Mesenchymal stem cell (in vitro differentiated cells and primary cell): Measurements from ENCODE around the gene PDE11A.

ENCODE experiments used
- DNase-seq: peaks from one replicate; pipeline ENCODE4 v3.0.0-alpha.2; 2013
- H2AFZ ChIP-seq: one replicate; pipeline ENCODE4 v1.6.1; 2013; ENCODE audit warnings: low read depth, mild to moderate bottlenecking, control low read depth, inconsistent platforms, low read length, moderate library complexity
- H2AK5ac ChIP-seq: 2 replicates; pipeline ENCODE4 v1.6.1; 2013; ENCODE audit warnings: low read length, moderate library complexity, mild to moderate bottlenecking, inconsistent platforms; ENCODE audit not compliant: severe bottlenecking
- H2BK120ac ChIP-seq: one replicate; pipeline ENCODE4 v1.6.1; 2013; ENCODE audit warnings: low read depth, mild to moderate bottlenecking, inconsistent platforms, low read length, moderate library complexity
- H2BK12ac ChIP-seq, 2 experiments: one replicate each; pipeline ENCODE4 v1.6.1; 2013; ENCODE audit warnings: inconsistent platforms in 2 of 2, low read length in 2 of 2, mild to moderate bottlenecking in 2 of 2, moderate library complexity in 2 of 2, control low read depth in 1 of 2
- H2BK15ac ChIP-seq: one replicate; pipeline ENCODE4 v1.6.1; 2013; ENCODE audit warnings: mild to moderate bottlenecking, low read depth, inconsistent platforms; ENCODE audit not compliant: poor library complexity, severe bottlenecking
- H2BK5ac ChIP-seq: 2 replicates; pipeline ENCODE4 v1.6.1; 2013; ENCODE audit warnings: low read depth, mild to moderate bottlenecking, low read length, control low read depth, inconsistent platforms; ENCODE audit not compliant: poor library complexity, severe bottlenecking
- H3K14ac ChIP-seq, 2 experiments: one replicate each; pipeline ENCODE4 v1.6.1; 2013; ENCODE audit warnings: inconsistent platforms in 2 of 2, low read length in 2 of 2, control low read depth in 1 of 2, mild to moderate bottlenecking in 1 of 2, moderate library complexity in 1 of 2
- H3K18ac ChIP-seq, 2 experiments: one replicate each; pipeline ENCODE4 v1.6.1; 2013; ENCODE audit warnings: inconsistent platforms in 2 of 2, low read length in 2 of 2, control low read depth in 1 of 2, low read depth in 1 of 2, mild to moderate bottlenecking in 1 of 2
- H3K23ac ChIP-seq, 2 experiments: one replicate each; pipeline ENCODE4 v1.6.1; 2013; ENCODE audit warnings: inconsistent platforms in 2 of 2, low read length in 2 of 2, mild to moderate bottlenecking in 2 of 2, moderate library complexity in 2 of 2, control low read depth in 1 of 2
- H3K27ac ChIP-seq: 2 replicates; pipeline ENCODE4 v1.5.1; 2013; ENCODE audit warnings: mild to moderate bottlenecking, moderate library complexity, low read length, control low read depth, inconsistent platforms; ENCODE audit not compliant: poor library complexity, severe bottlenecking
- H3K27me3 ChIP-seq, 2 experiments: 2 replicates each; pipeline versions ENCODE4 v1.6.1 to v1.7.0; 2013; ENCODE audit warnings: low read length in 2 of 2, mild to moderate bottlenecking in 2 of 2, moderate library complexity in 2 of 2, control low read depth in 1 of 2, inconsistent platforms in 1 of 2; ENCODE audit not compliant: control insufficient read depth in 1 of 2, insufficient read depth in 1 of 2
- H3K36me3 ChIP-seq, 2 experiments: 2 replicates each; pipeline versions ENCODE4 v1.6.1 to v1.7.0; 2013; ENCODE audit warnings: low read length in 2 of 2, control low read depth in 1 of 2, inconsistent platforms in 1 of 2, low read depth in 1 of 2, mild to moderate bottlenecking in 1 of 2; ENCODE audit not compliant: insufficient read depth in 2 of 2, control insufficient read depth in 1 of 2
- H3K4ac ChIP-seq, 2 experiments: one replicate each; pipeline ENCODE4 v1.6.1; 2013; ENCODE audit warnings: inconsistent platforms in 2 of 2, low read length in 2 of 2, mild to moderate bottlenecking in 2 of 2, moderate library complexity in 2 of 2, control low read depth in 1 of 2, low read depth in 1 of 2
- H3K4me1 ChIP-seq: 2 replicates; pipeline ENCODE4 v1.6.1; 2013; ENCODE audit warnings: low read depth, low read length, control low read depth; ENCODE audit not compliant: control insufficient read depth, insufficient read depth
- H3K4me2 ChIP-seq: 2 replicates; pipeline ENCODE4 v1.6.1; 2013; ENCODE audit warnings: low read length, mild to moderate bottlenecking, inconsistent platforms; ENCODE audit not compliant: poor library complexity, severe bottlenecking
- H3K4me3 ChIP-seq, 2 experiments: 2 replicates each; pipeline versions ENCODE4 v1.5.1 to v1.7.0; 2013; ENCODE audit warnings: low read length in 2 of 2, mild to moderate bottlenecking in 2 of 2, control low read depth in 1 of 2, low read depth in 1 of 2; ENCODE audit not compliant: insufficient read depth in 1 of 2
- H3K79me1 ChIP-seq: replicated peaks from 2 replicates; pipeline ENCODE4 v1.6.1; 2013; ENCODE audit warnings: mild to moderate bottlenecking, control low read depth, low read length, inconsistent platforms; ENCODE audit not compliant: poor library complexity, severe bottlenecking
- H3K9ac ChIP-seq: 2 replicates; pipeline ENCODE4 v1.7.0; 2013; ENCODE audit warnings: mild to moderate bottlenecking, low read length, moderate library complexity
- H3K9me3 ChIP-seq: 2 replicates; pipeline ENCODE4 v1.7.0; 2013; ENCODE audit warnings: mild to moderate bottlenecking, low read length; ENCODE audit not compliant: control insufficient read depth
- H4K8ac ChIP-seq: one replicate; pipeline ENCODE4 v1.6.1; 2013; ENCODE audit warnings: inconsistent platforms, mild to moderate bottlenecking, low read length, moderate library complexity
- H4K91ac ChIP-seq: one replicate; pipeline ENCODE4 v1.6.1; 2013; ENCODE audit warnings: mild to moderate bottlenecking, low read length, inconsistent platforms
- WGBS: methylation state at CpG from one replicate; pipeline ENCODE4 v1.1.7; 2013; ENCODE audit warnings: mixed read lengths; 5-methylcytosine and 5-hydroxymethylcytosine counted together

PDE11A gene

GRCh38 chr2:177711483-177712265 lies 360.9 kb downstream of the PDE11A start:
- no peak overlapping the region for H3K9ac ChIP-seq
- no peak overlapping the region for H2AK5ac ChIP-seq
- no peaks in the 10 kb centered on the region for H3K4me1 ChIP-seq
- no peak overlapping the region for H2AFZ ChIP-seq
- no peak overlapping the region for H4K91ac ChIP-seq
- no peak overlapping the region for H3K4ac ChIP-seq
- no peak overlapping the region for H4K8ac ChIP-seq
- no peak overlapping the region for H2BK120ac ChIP-seq
- H3K9me3 ChIP-seq: no peaks in the 10 kb centered on the region
- no peak overlapping the region for H3K18ac ChIP-seq
- no peak overlapping the region for H3K27ac ChIP-seq
- no peak overlapping the region for H3K4me2 ChIP-seq
- no peak overlapping the region for H3K4me3 ChIP-seq
- WGBS: 70% methylated on average over 9 of the region's 9 CpGs
- H3K79me1 ChIP-seq: no peaks in the 10 kb centered on the region
- H2BK12ac ChIP-seq: no peak overlapping the region
- no peak for DNase-seq
- no peaks in the 10 kb centered on the region for H3K36me3 ChIP-seq
- no peak overlapping the region for H2BK5ac ChIP-seq
- H3K23ac ChIP-seq: no peak overlapping the region
- peaks cover 23 to 29% of the 10 kb centered on the region in 2 experiments for H3K27me3 ChIP-seq
- no peak overlapping the region for H3K14ac ChIP-seq
- no peak overlapping the region for H2BK15ac ChIP-seq

- Histone ChIP-seq H3K9ac (no peak overlapping the region), H3K36me3 (no peaks in the 10 kb centered on the region), H3K23ac (no peak overlapping the region), H2BK120ac (no peak overlapping the region), H3K4me1 (no peaks in the 10 kb centered on the region), H4K8ac (no peak overlapping the region), H3K4ac (no peak overlapping the region), H2AFZ (no peak overlapping the region), H2AK5ac (no peak overlapping the region), H3K14ac (no peak overlapping the region), H3K4me2 (no peak overlapping the region), H3K27me3 (peaks cover 19 to 35% of the 10 kb centered on the region in 2 experiments), H3K18ac (no peak overlapping the region), H2BK5ac (no peak overlapping the region), H3K27ac (no peak overlapping the region), H3K4me3 (no peak overlapping the region), H3K79me1 (no peaks in the 10 kb centered on the region), H2BK12ac (no peak overlapping the region), H2BK15ac (no peak overlapping the region), H4K91ac (no peak overlapping the region), H3K9me3 (no peaks in the 10 kb centered on the region)
- no peak for DNase-seq
- 82% methylated on average over 2 of the region's 2 CpGs for WGBS
Observed at GRCh38 chr2:177710889-177711288, 361.7 kb downstream of the PDE11A start.

- no peak overlapping the region for H3K4me3 ChIP-seq
- H2BK12ac ChIP-seq: no peak overlapping the region
- 69% methylated on average over 8 of the region's 8 CpGs for WGBS
- no peak overlapping the region for H2BK5ac ChIP-seq
- H3K4ac ChIP-seq: no peak overlapping the region
- no peak overlapping the region for H3K27ac ChIP-seq
- H4K91ac ChIP-seq: no peak overlapping the region
- H3K4me1 ChIP-seq: no peaks in the 10 kb centered on the region
- H2BK15ac ChIP-seq: no peak overlapping the region
- no peak overlapping the region for H2AFZ ChIP-seq
- no peaks in the 10 kb centered on the region for H3K9me3 ChIP-seq
- no peak overlapping the region for H3K23ac ChIP-seq
- H2BK120ac ChIP-seq: no peak overlapping the region
- H3K79me1 ChIP-seq: no peaks in the 10 kb centered on the region
- H2AK5ac ChIP-seq: no peak overlapping the region
- H4K8ac ChIP-seq: no peak overlapping the region
- H3K36me3 ChIP-seq: no peaks in the 10 kb centered on the region
- DNase-seq: no peak
- H3K14ac ChIP-seq: no peak overlapping the region
- peaks cover 21 to 35% of the 10 kb centered on the region in 2 experiments for H3K27me3 ChIP-seq
- H3K4me2 ChIP-seq: no peak overlapping the region
- H3K18ac ChIP-seq: no peak overlapping the region
- H3K9ac ChIP-seq: no peak overlapping the region
Observed at GRCh38 chr2:177709986-177710401, 362.6 kb downstream of the PDE11A start.

GRCh38 chr2:177708660-177709444 lies 363.7 kb downstream of the PDE11A start:
- no peak overlapping the region for H3K23ac ChIP-seq
- H2BK120ac ChIP-seq: no peak overlapping the region
- no peak overlapping the region for H4K91ac ChIP-seq
- no peak overlapping the region for H2AFZ ChIP-seq
- H3K27ac ChIP-seq: no peak overlapping the region
- H3K4me2 ChIP-seq: no peak overlapping the region
- H3K18ac ChIP-seq: no peak overlapping the region
- no peak overlapping the region for H3K4me3 ChIP-seq
- no peak overlapping the region for H3K4ac ChIP-seq
- H3K27me3 ChIP-seq: peaks cover 15 to 35% of the 10 kb centered on the region in 2 experiments
- H2AK5ac ChIP-seq: no peak overlapping the region
- no peak overlapping the region for H2BK5ac ChIP-seq
- H4K8ac ChIP-seq: no peak overlapping the region
- H3K9ac ChIP-seq: no peak overlapping the region
- H3K79me1 ChIP-seq: no peaks in the 10 kb centered on the region
- 93% methylated on average over 9 of the region's 9 CpGs for WGBS
- H2BK12ac ChIP-seq: no peak overlapping the region
- no peak overlapping the region for H2BK15ac ChIP-seq
- no peaks in the 10 kb centered on the region for H3K36me3 ChIP-seq
- H3K4me1 ChIP-seq: no peaks in the 10 kb centered on the region
- H3K9me3 ChIP-seq: no peaks in the 10 kb centered on the region
- no peak for DNase-seq
- H3K14ac ChIP-seq: no peak overlapping the region
